Stimulated activated CD4-positive, alpha-beta T cell treated with anti-CD3 and anti-CD28 coated beads, Interleukin-4, amount 100 ng/mL, for 48 hours (primary cell): ENCODE measurements around the gene RASIP1.
A peak's percentile ranks its signal among the peaks of the same experiment; 100 is the strongest.
"Not testable (repeated sequence)": the region's sequence is repeated elsewhere in the genome, so short reads cannot be mapped to it uniquely, and the experiment has no call there.

ENCODE experiments used
- DNase-seq, 2 donors: peaks; one replicate each; pipeline ENCODE4 v3.0.0-alpha.2; 2020; ENCODE audit warnings: low read depth in 2 of 2

Gene RASIP1

DNA sequence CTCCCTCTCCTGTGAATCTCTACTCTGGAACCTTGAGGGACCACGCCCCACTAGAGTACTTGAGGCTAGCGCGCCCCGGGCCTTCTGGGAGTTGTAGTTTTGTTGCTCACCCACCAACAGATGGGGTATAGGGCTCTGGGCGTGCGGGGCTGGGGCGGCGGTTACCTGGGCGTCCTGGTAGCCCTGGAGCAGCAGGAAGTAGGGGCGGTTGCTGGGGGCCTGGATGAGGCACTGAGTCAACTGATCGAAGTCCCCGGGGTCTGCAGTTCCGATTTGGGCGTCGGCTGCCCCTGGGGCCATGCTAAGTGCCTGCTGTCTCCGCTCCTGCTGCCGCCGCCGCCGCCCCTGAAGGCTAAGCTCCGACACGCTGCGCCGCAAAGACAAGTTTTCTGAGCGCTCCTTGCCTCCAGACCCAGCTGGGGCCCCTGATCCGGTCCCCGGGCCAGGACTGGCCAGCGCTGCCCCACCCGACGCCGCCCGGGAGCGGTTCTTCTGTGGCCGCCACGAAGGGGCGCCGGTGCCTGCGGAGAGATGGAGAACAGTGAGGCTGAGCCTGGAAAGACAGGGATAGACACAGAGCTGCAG lies 5.3 kb downstream of the RASIP1 start:
- no peak for DNase-seq

DNA sequence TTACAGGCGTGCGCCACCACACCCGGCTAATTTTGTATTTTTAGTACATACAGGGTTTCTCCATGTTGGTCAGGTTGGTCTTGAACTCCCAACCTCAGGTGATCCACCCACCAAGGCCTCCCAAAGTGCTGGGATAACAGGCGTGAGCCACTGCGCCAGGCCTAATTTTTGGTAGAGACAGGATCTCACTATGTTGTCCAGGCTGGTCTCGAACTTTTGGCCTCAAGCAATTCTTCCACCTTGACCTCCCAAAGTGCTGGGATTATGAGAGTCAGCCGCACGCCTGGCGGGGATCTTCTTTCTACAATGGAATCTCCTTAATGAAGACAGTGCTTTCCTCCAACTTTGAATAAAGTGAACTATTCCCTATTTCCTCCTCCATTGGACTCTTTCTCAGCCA lies 5.8 kb downstream of the RASIP1 start:
- no peak for DNase-seq

DNA sequence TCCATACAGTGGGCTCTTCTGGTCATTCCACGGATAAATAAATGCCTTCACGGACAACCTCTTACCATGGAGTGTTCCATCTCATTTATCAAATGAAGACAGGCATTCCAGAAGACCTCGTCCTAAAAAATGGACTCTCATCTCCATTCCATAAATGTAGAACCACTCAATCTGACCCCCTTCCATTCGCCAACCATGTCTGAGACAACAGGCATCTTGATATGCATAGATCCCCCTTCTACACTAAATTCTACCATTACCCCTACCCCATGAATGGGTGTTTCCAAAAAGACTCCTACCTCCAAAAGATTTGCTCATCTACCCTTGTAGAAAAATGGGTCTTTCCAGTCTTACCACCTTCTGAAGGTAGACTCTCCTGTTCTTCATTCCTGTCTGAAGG lies 9.0 kb downstream of the RASIP1 start:
- no peak for DNase-seq

DNA sequence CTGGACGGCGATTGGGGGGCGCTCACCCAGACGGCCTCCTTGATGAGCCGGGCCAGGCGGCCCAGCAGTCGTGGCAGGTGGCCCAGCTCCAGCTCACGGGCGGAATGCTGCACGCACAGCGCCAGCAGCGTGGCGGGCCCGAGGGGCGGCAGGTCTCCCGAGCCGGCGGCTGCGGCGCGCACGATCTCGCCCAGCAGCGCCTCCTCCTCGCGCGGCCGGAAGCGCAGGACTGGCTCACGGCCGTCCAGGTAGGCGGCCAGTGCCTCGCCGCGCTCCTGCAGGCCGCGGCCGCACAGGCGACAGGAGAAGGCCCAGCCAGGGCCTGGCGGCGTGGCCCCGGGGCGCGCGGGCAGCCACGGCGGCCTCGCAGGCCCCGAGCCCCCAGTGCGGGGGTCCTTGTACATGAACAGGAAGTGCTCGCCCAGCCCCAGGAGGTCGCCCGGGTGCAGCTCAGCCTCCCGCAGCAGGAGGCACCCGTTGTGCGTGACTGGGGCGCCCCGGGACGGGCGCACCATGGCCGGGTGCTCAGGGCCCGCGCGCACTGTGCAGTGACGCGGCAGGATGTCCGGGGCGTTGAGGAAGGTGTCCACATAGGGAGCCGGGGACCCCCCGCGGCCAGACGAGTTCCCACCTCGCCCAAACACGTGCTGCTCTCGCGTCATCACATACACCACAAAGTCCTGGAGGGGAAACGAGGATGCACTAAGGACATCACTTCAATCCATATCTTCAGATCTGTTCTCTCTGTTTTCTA lies 11.3 kb downstream of the RASIP1 start:
- DNase-seq, result no peak

DNA sequence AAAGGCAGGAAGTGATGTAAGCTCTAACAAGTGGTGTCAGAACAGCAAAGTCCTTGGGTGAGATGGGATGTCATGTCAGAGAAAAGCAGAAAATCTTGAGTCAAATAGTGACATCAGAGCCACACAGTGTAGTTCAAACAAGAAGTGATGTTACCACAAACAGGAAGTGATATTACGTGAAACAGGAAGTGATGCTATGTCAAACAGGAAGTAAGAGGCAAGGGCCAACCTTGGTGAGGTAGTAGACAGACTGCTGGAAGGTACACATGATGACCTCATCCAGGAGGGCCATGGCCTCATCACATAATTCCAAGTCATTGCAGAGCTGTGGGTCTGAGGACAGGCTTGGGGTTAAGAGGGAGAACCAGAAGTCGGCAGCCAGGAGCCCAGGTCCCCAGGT lies 13.9 kb downstream of the RASIP1 start:
- no peak for DNase-seq

DNA sequence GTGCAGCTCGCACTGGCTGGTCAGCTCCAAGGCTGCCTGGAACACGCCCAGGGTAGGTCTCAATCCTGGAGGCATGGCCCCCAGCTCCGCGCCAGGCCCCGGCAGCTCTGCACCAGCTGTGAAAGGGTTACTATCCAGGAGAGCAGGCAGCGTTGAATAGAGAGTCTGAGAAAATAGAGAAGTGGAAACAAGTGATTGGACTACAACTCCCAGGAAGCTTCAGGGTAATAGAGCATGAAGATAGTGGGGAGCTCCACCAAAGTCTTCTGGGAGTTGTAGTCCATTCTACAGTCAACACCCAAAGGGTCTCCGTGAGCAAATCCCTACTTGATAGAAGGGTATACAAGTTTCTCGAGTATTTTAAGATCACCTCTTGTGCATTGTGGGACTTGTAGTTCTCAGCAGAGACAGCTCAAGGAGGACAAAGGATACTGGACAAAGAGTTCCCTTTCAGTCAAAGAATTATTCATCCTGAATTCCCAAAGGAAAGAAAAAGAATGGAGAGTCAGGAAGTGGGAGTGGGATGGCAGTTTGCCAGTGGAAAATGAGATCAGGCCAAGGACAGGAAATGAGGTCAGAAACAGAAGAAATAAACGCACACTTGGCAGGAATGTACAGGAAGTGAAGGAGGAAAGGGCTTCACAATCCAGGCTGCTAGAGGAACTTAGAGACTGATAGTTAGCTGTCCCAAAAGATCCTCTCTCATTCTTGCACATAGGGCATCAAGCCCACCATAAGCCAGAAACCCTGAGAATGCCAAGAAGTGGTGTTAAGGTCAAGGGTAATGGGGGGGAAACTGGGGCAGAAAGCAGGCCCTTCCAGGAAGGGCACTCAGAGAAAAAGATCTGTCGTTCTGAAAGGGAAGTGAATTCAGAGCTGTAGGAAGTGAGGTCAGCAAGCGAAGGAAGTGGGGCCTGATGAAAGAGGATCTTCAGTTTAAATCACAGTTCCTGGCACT lies 15.3 kb downstream of the RASIP1 start:
- no peak for DNase-seq

DNA sequence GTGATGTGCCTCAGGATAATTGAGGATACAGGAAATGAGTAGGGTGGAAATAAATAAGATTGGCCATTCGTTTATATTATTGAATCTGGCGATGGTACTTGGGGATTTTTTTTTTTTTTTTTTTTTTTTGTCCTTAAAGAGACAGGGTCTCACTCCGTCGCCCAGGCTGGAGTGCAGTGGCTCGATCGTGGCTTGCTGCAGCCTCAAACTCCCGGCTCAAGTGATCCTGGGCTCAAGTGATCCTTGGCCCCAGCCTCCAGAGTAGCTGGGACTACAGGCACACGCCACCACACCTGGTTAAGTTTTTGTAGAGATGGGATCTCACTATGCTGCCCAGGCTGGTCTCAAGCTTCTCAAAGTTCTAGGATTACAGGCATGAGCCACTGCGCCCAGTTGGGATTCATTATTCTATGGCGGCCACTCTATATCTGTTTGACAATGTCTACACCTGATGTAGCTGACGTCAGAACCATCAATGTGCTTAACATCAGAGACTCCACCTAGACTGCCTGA lies 18.2 kb downstream of the RASIP1 start:
- DNase-seq, result no peak

DNA sequence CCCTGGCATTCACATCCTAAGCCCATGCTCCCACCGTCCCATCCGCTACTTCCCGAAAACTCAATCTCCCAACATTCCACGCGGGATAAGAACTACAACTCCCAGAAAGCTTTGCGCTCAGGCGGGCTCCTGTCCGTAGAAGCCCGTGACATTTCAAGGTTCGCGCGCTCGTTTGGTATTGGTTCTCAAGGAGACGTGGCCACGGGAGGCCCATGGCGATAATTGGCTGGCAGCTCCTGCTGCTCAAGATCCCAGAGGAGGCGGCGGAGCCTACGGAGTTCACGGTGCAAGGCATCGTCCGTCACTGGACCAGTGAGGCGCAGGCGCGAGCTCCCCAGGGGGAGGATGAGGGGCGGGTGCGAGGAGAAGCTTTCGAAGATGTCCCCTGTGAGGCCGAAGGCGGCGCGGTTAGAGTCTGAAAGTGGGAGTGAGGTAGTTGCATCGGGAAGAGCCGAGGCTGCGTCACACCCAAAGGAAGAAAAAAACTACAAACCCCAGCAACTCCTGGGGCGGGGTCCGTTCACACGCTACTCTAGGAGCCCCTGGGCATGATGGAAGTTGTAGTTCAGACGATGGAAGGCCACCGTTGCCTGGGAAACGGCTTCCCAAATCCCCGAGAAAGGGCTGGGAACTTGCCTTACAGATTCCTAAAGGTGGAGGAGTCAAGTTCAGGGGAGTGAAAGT lies 19.7 kb downstream of the RASIP1 start:
- peak; percentile 84 to 92 for DNase-seq

DNA sequence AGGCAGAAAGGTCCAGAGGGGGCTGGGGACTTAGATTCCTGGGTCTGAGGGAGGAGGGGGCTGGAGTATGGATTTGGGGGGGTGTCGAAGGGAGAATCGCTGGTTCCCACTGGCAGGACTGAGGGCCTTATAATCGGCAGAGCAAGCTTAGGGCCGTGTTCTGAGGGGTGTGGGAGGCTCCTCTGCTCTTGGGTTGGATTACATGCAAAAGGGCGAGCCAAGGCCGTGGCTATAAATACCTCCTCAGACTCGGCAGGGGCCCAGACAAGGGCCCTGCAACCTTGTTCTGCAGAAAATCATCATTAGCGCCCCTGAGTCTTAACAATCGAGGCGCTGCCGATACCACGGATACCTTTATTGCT lies 20.2 kb downstream of the RASIP1 start:
- DNase-seq, result no peak

DNA sequence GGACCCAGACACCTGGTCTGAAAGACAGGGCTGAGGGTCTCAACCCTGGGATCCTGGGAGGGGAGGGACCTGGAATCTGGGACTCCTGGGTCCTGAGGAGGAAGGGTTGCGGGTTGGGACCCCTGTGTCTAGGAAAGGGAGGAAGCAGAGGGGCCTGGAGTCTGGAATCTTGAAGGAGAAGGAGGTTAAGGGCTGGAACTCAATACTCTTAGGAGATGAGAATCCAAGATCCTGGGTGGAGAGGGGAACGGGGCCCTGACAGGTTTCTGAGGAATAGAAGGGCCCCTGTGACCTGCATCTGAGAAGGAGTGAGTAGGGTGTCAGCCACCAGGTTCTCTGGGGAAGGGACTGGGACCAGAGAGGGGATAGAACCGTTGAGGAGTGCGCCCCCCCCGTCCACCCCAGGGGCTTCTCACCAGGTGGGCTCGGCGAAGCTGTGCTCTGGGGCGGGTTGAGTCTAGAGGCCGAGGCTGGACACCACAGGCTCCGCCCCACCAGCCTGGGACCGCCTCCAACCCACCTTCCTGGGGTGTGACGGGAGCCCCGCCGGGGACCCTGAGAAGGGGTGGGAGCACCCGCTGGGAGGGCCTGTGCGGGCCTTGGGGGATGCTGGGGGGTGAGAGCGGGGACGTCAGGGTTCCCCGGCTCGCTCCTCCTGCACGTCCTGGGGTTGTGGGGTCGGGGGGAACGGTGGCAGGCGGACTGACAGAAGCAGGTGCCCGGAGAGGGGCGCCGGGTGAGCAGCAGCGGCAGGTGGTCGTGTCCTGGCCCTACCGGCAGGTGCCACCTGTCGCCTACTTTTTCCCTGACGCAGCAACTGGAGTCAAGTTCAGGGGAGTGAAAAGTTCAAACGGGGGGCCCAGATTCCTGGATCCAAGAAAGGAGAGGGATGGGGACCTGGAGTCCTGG lies 20.9 kb downstream of the RASIP1 start, which contains the start of gene MAMSTR:
Gene MAMSTR, minus strand, starts transcription at position 463 of the 909 bp plus-strand sequence. CDS start 694 bp downstream, outside the sequence.
- no peak for DNase-seq

DNA sequence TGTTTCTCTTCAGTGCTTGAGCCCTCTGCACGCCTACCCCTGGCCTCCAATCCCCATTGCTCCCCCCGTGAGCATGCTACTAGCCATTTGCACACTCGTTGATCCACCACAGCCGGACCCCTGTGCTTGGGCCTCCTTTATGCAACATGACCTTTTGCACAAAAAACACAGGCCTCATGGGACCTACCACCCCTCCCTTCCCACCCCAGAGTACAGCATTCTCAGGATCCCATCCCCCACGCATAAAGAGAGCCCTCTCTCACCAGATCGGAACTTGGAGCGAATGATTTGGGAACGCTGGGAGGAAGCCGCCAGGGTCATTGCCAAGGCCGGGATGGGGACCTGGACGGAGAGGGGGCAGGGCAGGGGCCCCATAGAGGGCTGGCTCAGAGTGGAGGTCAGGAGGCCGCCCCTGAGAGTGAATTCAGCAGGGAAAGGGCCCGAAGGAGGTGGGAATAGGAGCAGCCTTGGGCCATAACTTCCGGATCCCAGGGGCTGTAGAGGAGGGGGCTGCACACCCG lies 21.6 kb downstream of the RASIP1 start:
- DNase-seq, result no peak

DNA sequence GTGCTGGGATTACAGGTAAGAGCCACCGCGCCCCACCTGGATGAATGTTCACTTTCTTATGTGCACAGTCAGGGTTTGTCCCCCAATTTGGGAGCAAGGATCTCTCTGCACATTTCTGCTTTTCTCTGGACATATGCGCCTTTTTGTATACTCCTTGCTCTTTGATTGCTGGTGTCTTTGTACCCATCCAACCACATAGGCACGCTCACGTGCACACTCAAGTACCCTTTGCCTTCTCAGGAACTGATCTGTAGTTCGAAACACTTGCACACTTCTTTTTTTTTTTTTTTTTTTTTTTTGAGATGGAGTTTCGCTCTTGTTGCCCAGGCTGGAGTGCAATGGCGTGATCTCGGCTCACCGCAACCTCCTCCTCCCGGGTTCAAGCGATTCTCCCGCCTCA lies 22.3 kb downstream of the RASIP1 start:
- not testable (repeated sequence) for DNase-seq

DNA sequence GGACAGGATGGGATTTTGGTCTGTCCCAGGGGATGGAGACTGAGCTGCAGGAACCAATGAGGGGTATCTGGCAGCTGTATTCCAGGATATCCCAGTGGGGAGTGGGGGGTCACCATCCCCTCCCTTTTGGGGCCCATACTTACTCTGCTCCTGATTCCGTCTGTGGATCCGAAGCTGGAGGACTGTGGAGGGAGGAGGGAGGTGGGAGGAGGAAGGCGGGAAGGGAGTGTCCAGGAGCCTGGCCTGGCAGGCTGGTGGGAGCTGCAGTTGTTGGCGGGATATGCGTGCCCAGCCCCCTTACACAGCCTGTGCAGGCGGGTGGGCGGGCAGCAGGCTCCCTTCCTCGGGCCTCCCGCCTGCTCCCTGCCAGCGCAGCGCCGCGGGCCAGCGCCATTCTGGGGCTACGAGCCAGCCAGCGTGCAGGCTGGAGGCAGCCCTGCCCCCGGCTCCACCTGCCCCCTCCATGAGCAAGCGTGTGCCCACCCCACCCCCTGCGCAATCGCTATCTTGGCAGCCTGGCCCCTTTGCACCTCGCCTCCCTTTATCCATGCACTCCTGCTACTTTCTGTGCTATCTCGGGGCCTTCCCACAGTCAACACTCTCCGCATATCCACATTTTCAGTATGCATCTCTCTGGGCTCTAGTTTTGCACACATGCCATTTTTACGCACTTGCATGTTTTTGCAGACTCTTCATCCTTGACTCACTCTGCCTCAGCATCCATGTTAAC lies 23.7 kb downstream of the RASIP1 start:
- DNase-seq, result no peak

DNA sequence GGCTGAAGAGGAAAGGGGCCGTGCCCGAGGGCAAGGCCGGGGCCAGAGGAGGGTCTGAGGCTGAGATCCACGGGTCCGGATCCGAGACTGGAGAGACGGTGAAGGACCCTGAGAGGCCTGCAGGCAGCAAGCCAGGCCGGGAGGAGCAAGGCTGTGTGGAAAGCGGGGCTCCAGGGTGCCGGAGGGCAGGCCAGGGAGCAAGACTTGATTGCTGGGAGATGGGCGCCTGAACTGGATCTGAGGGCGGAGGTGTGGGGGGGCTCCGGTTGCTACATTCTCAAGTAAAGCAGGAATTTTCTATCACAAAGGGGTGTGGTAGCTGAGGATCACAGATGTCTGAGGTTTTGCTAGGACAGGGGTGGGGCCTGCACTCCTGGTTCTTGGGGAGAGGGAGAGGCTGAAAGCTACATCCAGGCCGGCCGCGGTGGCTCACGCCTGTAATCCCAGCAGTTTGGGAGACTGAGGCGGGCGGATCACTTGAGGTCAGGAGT lies 24.7 kb downstream of the RASIP1 start:
- no peak for DNase-seq

DNA sequence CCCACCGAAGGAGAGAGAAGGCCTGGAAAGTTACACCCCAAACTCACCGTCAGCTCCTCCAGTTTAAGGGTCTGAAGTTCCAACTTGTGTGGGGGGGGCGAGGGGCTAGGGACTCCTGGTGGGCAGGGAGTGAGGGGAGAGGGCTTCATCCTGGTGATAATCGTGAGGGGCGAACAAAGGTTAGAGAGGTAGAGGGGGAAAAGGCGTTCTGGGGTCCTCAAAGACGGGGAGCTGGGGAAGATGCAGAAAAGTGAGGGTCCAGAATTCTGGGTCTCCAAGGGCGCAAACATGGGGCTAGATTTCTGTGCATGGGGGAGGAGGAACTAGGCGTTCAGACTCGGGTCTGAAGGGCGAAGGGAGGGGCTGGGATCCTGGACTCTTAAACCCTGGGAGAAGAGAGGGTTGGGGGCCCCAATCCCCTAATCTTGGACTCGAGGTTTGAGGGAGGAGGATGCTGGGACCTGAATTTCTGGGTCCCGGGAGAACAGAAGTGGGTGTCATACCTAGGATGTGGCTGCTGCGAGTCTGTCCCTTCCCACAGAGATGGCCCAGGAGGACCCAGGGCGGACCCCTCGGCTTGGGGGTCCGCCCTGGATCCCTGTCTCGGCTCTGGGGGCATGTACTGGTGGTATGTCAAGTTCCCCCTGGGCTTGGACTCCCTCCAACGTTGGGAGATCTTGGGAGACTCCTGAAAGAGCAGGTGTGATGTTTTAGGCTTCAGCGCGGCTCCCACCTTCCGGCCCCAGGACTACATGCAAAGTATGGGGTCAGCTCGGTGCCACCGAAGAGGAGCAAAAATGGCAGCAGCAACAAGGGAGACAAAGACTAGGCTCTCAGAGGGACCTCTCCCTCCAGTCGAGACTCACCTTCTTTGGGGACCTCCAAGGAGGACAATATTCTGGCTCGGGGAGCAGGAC lies 25.4 kb downstream of the RASIP1 start:
- no peak for DNase-seq

DNA sequence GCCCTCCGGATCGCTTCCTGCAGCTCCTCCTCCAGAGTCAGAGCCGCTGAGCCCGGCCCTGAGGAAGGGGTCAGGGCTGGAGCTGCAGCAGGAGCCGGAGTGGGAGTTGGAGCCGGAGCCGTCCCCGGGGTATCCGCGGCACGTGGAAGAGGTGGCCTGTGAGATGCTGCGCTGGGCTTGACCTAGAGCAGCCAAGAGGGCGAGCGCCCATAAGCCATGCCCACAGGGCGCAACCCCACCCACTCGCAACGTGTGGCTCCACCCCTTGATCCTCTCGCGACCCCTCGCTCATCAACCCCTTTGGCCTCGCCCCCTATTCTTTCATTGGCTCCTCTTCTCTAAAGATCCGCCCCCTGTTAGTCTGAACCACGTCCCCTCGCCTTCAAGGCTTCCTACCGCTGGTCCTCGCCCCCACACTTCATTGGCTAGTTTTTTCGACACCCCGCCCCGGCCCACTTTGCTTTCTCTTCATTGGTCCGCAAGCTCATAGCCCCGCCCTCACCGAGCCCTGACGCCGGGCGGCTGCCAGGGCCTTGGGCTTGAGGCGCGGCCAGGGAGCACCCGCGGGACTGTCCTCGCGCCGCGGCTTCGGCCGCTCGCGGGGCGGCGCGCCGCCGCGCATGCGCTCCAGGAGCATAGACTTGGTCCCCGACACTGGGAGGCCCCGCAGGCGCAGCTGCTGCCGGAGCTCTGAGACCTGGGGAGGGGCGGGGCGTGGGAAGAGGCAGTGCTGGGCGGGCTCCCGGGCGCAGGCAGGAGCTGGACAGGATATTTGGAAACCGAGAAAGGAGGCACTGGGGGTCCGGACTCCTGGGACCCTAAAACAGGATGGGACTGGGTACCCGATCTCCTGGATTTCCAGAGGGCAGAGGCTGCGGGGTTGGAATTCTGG lies 26.3 kb downstream of the RASIP1 start:
- DNase-seq, result peak; percentile 97 to 98
